ENCODE data around the gene SIRT6.
A peak's percentile ranks its signal among the peaks of the same experiment; 100 is the strongest.
"Not testable (repeated sequence)": the region's sequence is repeated elsewhere in the genome, so short reads cannot be mapped to it uniquely, and the experiment has no call there.

SIRT6 gene

GRCh38 chr19:4197625-4198466 lies 15.5 kb upstream of the SIRT6 start:
- POLR2A ChIA-PET, result interaction anchor here (1.0 kb wide), 1 partner anchor 212 kb away, joined by 5 read pairs; the partner anchor contains the start of gene EEF2

GRCh38 chr19:4197228-4197624 lies 14.9 kb upstream of the SIRT6 start:
- POLR2A ChIA-PET, result no interaction called here
- TF ChIP-seq TARDBP (IDR thresholded peaks at IDR 0.05) (peak; percentile 6; the same call in 1 of the 2 replicates), FOXM1 (IDR thresholded peaks at IDR 0.05; ENCODE audit: borderline replicate concordance) (no peak), ZNF384 (IDR thresholded peaks at IDR 0.05) (no peak)
- no peak for DNase-seq (ENCODE audit: extremely low spot score)
- CTCF ChIA-PET, result no interaction called here

More at GRCh38 chr19:4197625-4198466, 15.5 kb upstream of the SIRT6 start:
- DNase-seq (ENCODE audit: extremely low spot score), result peak; percentile 67
- CTCF ChIA-PET, result interaction anchor here (0.5 kb wide), 1 partner anchor 124 kb away, joined by 4 read pairs; no protein-coding TSS in a partner anchor
- TF ChIP-seq L3MBTL2 (conservative IDR thresholded peaks at IDR 0.05) (peak; percentile 90), HDGF (IDR thresholded peaks at IDR 0.05; ENCODE audit: borderline replicate concordance) (no peak), ARNT (IDR thresholded peaks at IDR 0.05) (no peak), FOXA1 (IDR thresholded peaks at IDR 0.05) (no peak), BHLHE40 (IDR thresholded peaks at IDR 0.05; ENCODE audit: borderline replicate concordance) (no peak), ZNF384 (IDR thresholded peaks at IDR 0.05) (no peak), SUZ12 (IDR thresholded peaks at IDR 0.05) (no peak), NFRKB (IDR thresholded peaks at IDR 0.05) (peak; percentile 78)

DNA sequence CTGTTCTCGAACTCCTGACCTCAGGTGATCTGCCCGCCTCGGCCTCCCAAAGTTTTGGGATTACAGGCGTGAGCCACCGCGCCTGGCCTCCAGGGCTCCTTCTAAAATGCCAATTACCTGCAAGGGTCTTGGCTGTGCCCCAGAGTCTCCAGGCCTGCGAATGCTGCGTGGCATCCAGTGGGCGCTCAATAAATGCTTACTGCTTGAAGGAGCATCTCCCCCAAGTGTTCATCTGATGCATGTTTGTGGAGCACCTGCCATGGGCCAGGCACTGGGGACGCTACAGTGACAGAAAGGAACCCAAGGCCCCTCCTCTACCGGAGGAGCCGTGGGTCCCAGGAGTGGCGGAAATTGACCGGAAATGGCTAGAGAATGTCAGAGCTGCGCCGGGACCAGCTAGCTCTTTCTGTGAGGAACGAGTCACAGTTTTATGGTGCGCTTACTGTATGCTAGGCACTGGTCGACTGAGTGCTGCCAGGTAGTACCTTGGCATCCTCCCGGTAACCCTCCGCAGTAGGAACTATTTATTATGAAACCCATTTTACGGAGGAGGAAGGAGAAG lies 14.3 kb upstream of the SIRT6 start:
- DNase-seq (ENCODE audit: extremely low spot score), result no peak
- TF ChIP-seq HDGF (IDR thresholded peaks at IDR 0.05; ENCODE audit: borderline replicate concordance) (no peak), CTBP1 (IDR thresholded peaks at IDR 0.05; ENCODE audit: borderline replicate concordance) (no peak), SUZ12 (IDR thresholded peaks at IDR 0.05) (no peak), FOXM1 (IDR thresholded peaks at IDR 0.05; ENCODE audit: borderline replicate concordance) (no peak), BHLHE40 (IDR thresholded peaks at IDR 0.05; ENCODE audit: borderline replicate concordance) (no peak), ZNF384 (IDR thresholded peaks at IDR 0.05) (no peak), SP1 (IDR thresholded peaks at IDR 0.05) (no peak), ELF4 (IDR thresholded peaks at IDR 0.05) (no peak)
- ChIA-PET POLR2A (no interaction called here), CTCF (no interaction called here)

GRCh38 chr19:4196009-4196408 lies 13.6 kb upstream of the SIRT6 start:
- TF ChIP-seq SUZ12 (IDR thresholded peaks at IDR 0.05) (no peak), ELF4 (IDR thresholded peaks at IDR 0.05) (no peak), TARDBP (IDR thresholded peaks at IDR 0.05) (no peak), LEF1 (IDR thresholded peaks at IDR 0.05; ENCODE audit: borderline replicate concordance) (no peak), ZNF384 (IDR thresholded peaks at IDR 0.05) (no peak), BHLHE40 (IDR thresholded peaks at IDR 0.05; ENCODE audit: borderline replicate concordance) (no peak), FOXM1 (IDR thresholded peaks at IDR 0.05; ENCODE audit: borderline replicate concordance) (no peak), SP1 (IDR thresholded peaks at IDR 0.05) (no peak), CTBP1 (IDR thresholded peaks at IDR 0.05; ENCODE audit: borderline replicate concordance) (no peak), L3MBTL2 (conservative IDR thresholded peaks at IDR 0.05) (no peak), FOXK2 (IDR thresholded peaks at IDR 0.05) (no peak), NFRKB (IDR thresholded peaks at IDR 0.05) (no peak), HDGF (IDR thresholded peaks at IDR 0.05; ENCODE audit: borderline replicate concordance) (no peak), FOXA1 (IDR thresholded peaks at IDR 0.05) (no peak)
- TF ChIP-seq, protein P1, sequence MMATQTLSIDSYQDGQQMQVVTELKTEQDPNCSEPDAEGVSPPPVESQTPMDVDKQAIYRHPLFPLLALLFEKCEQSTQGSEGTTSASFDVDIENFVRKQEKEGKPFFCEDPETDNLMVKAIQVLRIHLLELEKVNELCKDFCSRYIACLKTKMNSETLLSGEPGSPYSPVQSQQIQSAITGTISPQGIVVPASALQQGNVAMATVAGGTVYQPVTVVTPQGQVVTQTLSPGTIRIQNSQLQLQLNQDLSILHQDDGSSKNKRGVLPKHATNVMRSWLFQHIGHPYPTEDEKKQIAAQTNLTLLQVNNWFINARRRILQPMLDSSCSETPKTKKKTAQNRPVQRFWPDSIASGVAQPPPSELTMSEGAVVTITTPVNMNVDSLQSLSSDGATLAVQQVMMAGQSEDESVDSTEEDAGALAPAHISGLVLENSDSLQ (IDR thresholded peaks at IDR 0.05), result no peak
- ChIA-PET POLR2A (interaction anchor here (1.0 kb wide), 1 partner anchor 12 kb away, joined by 3 read pairs; no protein-coding TSS in a partner anchor), CTCF (no interaction called here)
- DNase-seq (ENCODE audit: extremely low spot score), result no peak

- no peak for TF ChIP-seq FOXA1 (IDR thresholded peaks at IDR 0.05)
- TF ChIP-seq ARNT (IDR thresholded peaks at IDR 0.05), result no peak
- no peak for TF ChIP-seq ZNF384 (IDR thresholded peaks at IDR 0.05)
- TF ChIP-seq BHLHE40 (IDR thresholded peaks at IDR 0.05; ENCODE audit: borderline replicate concordance), result no peak
- TF ChIP-seq ELF4 (IDR thresholded peaks at IDR 0.05), result no peak
- no peak for TF ChIP-seq SUZ12 (IDR thresholded peaks at IDR 0.05)
- TF ChIP-seq NFRKB (IDR thresholded peaks at IDR 0.05), result no peak
- no peak for TF ChIP-seq SP1 (IDR thresholded peaks at IDR 0.05)
- no peak for TF ChIP-seq FOXK2 (IDR thresholded peaks at IDR 0.05)
- TF ChIP-seq LEF1 (IDR thresholded peaks at IDR 0.05; ENCODE audit: borderline replicate concordance), result no peak
- TF ChIP-seq HDGF (IDR thresholded peaks at IDR 0.05; ENCODE audit: borderline replicate concordance), result no peak
- TF ChIP-seq CTBP1 (IDR thresholded peaks at IDR 0.05; ENCODE audit: borderline replicate concordance), result no peak
- TF ChIP-seq TARDBP (IDR thresholded peaks at IDR 0.05), result no peak
- TF ChIP-seq, protein P1 (IDR thresholded peaks at IDR 0.05), result no peak
- TF ChIP-seq FOXM1 (IDR thresholded peaks at IDR 0.05; ENCODE audit: borderline replicate concordance), result no peak
These were observed 12.0 kb upstream of the SIRT6 start for GRCh38 chr19:4194353-4194752.

GRCh38 chr19:4192537-4192936 lies 10.2 kb upstream of the SIRT6 start:
- DNase-seq (ENCODE audit: extremely low spot score); POLR2A ChIA-PET; CTCF ChIA-PET: not testable (repeated sequence)

More at GRCh38 chr19:4194353-4194752, 12.0 kb upstream of the SIRT6 start:
- ChIA-PET CTCF (no interaction called here), POLR2A (no interaction called here)
- no peak for DNase-seq (ENCODE audit: extremely low spot score)

GRCh38 chr19:4189641-4190040 lies 7.3 kb upstream of the SIRT6 start:
- ChIA-PET CTCF (interaction anchor here (1.2 kb wide), 1 partner anchor 16 kb away, joined by 4 read pairs; no protein-coding TSS in a partner anchor), POLR2A (no interaction called here)

More at GRCh38 chr19:4189641-4190040, 7.3 kb upstream of the SIRT6 start:
- DNase-seq (ENCODE audit: extremely low spot score), result no peak
- TF ChIP-seq ARNT (IDR thresholded peaks at IDR 0.05) (no peak), LEF1 (IDR thresholded peaks at IDR 0.05; ENCODE audit: borderline replicate concordance) (no peak)

All from HEK293T (cell line).